HepG2 (cell line): Measurements from ENCODE around the gene TAF1B. TPM values are rescaled to one million over a fixed set of nuclear protein-coding genes. Genes with fewer than 3 reads are reported as not detected.
A peak's percentile ranks its signal among the peaks of the same experiment; 100 is the strongest.

Experiments used
- ATAC-seq: fragments of 200-7000 bp; cut with Tn5 transposase; 3 replicates; pipeline ENCODE4 v1.9.1; 2020; ENCODE audit warnings: mild to moderate bottlenecking, moderate library complexity
- BruUV-seq: library from RNA; stranded (reverse); fragments of 400-500 nt; replicated peaks from 2 replicates; lab custom pipeline; 2021; lab: Mats Ljungman, UMichigan
- CTCF ChIA-PET: fragments of 300-600 bp; formaldehyde crosslinking; extraction: SDS; loops from one replicate; lab custom pipeline; 2021; ENCODE audit warnings: low total read pairs, inconsistent platforms, low intra/inter-chr PET ratio; lab: Yijun Ruan, JAX
- POLR2A ChIA-PET: fragments of 350-600 bp; sonication (Branson Sonifier 250); formaldehyde crosslinking; loops from one replicate; lab custom pipeline; 2020; ENCODE audit warnings: antibody characterized with exemption, inconsistent platforms; lab: Yijun Ruan, JAX
- DNase-seq: peaks from one replicate; pipeline ENCODE4 v3.0.0-alpha.2; 2015; ENCODE audit warnings: low spot score
- FAIRE-seq: peaks from 3 replicates; lab custom pipeline; 2011; peaks lifted over from hg19 to GRCh38; lab: Jason Lieb, UNC
- H2AFZ ChIP-seq: one replicate; pipeline ENCODE4 v1.6.1; 2011; ENCODE audit warnings: low read length, inconsistent platforms
- H3K27ac ChIP-seq: fragments of 300-600 bp; 3 replicates; pipeline ENCODE4 v1.8.0; 2011; ENCODE audit warnings: mixed run types, mild to moderate bottlenecking, mixed read lengths, low read length, inconsistent platforms; ENCODE audit not compliant: insufficient read depth; ENCODE audit errors: extremely low read length
- H3K27me3 ChIP-seq, 2 experiments: fragments of 200-600 bp in 1 of 2; 2 replicates in 1 of 2; 3 replicates in 1 of 2; pipeline versions ENCODE4 v1.6.0 to v1.8.0; 2011; ENCODE audit warnings: low read length in 2 of 2, mild to moderate bottlenecking in 2 of 2, moderate library complexity in 2 of 2, inconsistent platforms in 1 of 2; ENCODE audit not compliant: insufficient read depth in 2 of 2, control insufficient read depth in 1 of 2
- H3K36me3 ChIP-seq, 2 experiments: fragments of 200-600 bp in 1 of 2; replicated peaks in 1 of 2; 2 replicates in 1 of 2; 3 replicates in 1 of 2; pipeline versions ENCODE4 v1.5.1 to v1.8.0; 2011; ENCODE audit warnings: low read length in 2 of 2, inconsistent platforms in 1 of 2; ENCODE audit not compliant: insufficient read depth in 2 of 2, control insufficient read depth in 1 of 2
- H3K4me1 ChIP-seq: 2 replicates; pipeline ENCODE4 v1.5.1; 2012; ENCODE audit warnings: low read length, inconsistent platforms; ENCODE audit not compliant: insufficient read depth
- H3K4me2 ChIP-seq: 2 replicates; pipeline ENCODE4 v1.6.0; 2011; ENCODE audit warnings: low read depth, low read length, inconsistent platforms
- H3K4me3 ChIP-seq, 3 experiments: fragments of 200-600 bp in 1 of 3; sonication (generic), shearing (Covaris generic) in 1 of 3; replicated peaks in 1 of 3; 2 replicates each; pipeline ENCODE4 v1.5.1; 2011 to 2016; ENCODE audit warnings: low read length in 3 of 3, inconsistent platforms in 2 of 3, low read depth in 2 of 3, mild to moderate bottlenecking in 2 of 3, control low read depth in 1 of 3, mixed read lengths in 1 of 3; ENCODE audit not compliant: insufficient read depth in 1 of 3
- H3K79me2 ChIP-seq: one replicate; pipeline ENCODE4 v1.6.1; 2011; ENCODE audit warnings: low read length, inconsistent platforms; ENCODE audit not compliant: insufficient read depth
- H3K9ac ChIP-seq: 2 replicates; pipeline ENCODE4 v1.6.0; 2011; ENCODE audit warnings: mild to moderate bottlenecking, low read depth, low read length, inconsistent platforms; ENCODE audit not compliant: insufficient read depth
- H3K9me3 ChIP-seq: 2 replicates; pipeline ENCODE4 v1.5.1; 2012; ENCODE audit warnings: mild to moderate bottlenecking, low read length
- H4K20me1 ChIP-seq: 2 replicates; pipeline ENCODE4 v1.6.0; 2011; ENCODE audit warnings: inconsistent platforms, mild to moderate bottlenecking, low read length, moderate library complexity; ENCODE audit not compliant: insufficient read depth
- IKZF1 ChIP-seq: fragments of 450-650 bp; IDR thresholded peaks from 2 replicates; pipeline ENCODE4 v1.7.1; 2016
- PRDM15 ChIP-seq: sonication (generic); formaldehyde crosslinking; IDR thresholded peaks from 2 replicates; pipeline ENCODE4 v1.4.0; 2020; ENCODE audit warnings: missing genetic modification reagents
- ZKSCAN8 ChIP-seq: IDR thresholded peaks from 2 replicates; pipeline ENCODE4 v1.6.1; 2016; ENCODE audit warnings: borderline replicate concordance, missing genetic modification reagents, missing compliant biosample characterization
- ZNF280B ChIP-seq: sonication (generic); formaldehyde crosslinking; IDR thresholded peaks from 2 replicates; pipeline ENCODE4 v1.5.0; 2020; ENCODE audit warnings: missing genetic modification reagents, mild to moderate bottlenecking, borderline replicate concordance
- ZNF407 ChIP-seq: sonication (generic); formaldehyde crosslinking; IDR thresholded peaks from one replicate; pipeline ENCODE4 v1.5.1; 2020; ENCODE audit warnings: mild to moderate bottlenecking, missing genetic modification reagents; ENCODE audit errors: not compliant biosample characterization
- ZNF768 ChIP-seq: sonication (generic); formaldehyde crosslinking; IDR thresholded peaks from 2 replicates; pipeline ENCODE4 v1.4.0; 2020; ENCODE audit warnings: missing genetic modification reagents
- ZNF883 ChIP-seq: sonication (generic); formaldehyde crosslinking; IDR thresholded peaks from 2 replicates; pipeline ENCODE4 v1.5.1; 2020; ENCODE audit warnings: mild to moderate bottlenecking, missing genetic modification reagents; ENCODE audit errors: not compliant biosample characterization
- ZNF891 ChIP-seq: sonication (generic); formaldehyde crosslinking; IDR thresholded peaks from 2 replicates; pipeline ENCODE4 v1.5.0; 2020; ENCODE audit warnings: mild to moderate bottlenecking, missing genetic modification reagents
- WGBS: methylation state at CpG from one replicate; pipeline ENCODE4 v1.1.6; 2017; ENCODE audit warnings: low lambda C conversion rate; 5-methylcytosine and 5-hydroxymethylcytosine counted together
- in situ Hi-C: cut with HindIII; loops from 2 replicates; pipeline ENCODE4 v1.10.0; 2017; ENCODE audit warnings: low pct_unique_long_range_greater_than_20kb; ENCODE audit not compliant: extremely low pct_ligation_motif_present
- intact Hi-C: fragments of 100-400 bp; cut with micrococcal nuclease; formaldehyde crosslinking; loops from one replicate; pipeline ENCODE4 v1.10.0; 2022; ENCODE audit not compliant: unreplicated experiment
- polyA plus RNA-seq, 8 experiments: library from polyadenylated mRNA; depleted of rRNA in 3 of 8; stranded (reverse) in 7 of 8; unstranded in 1 of 8; fragments of >200 nt; fragmentation: Illumina TruSeq in 4 of 8; extraction: Trizol in 4 of 8; gene quantifications; 2 replicates each; pipeline versions ENCODE4 v1.2.1 to v1.2.3, GENCODE V29; 2011 to 2016; ENCODE audit warnings: low read depth in 4 of 8, missing spikeins in 1 of 8, mixed read lengths in 1 of 8; ENCODE audit not compliant: insufficient read depth in 1 of 8
- total RNA-seq, 5 experiments: library from RNA; depleted of rRNA; stranded (reverse); fragments of >200 nt; fragmentation: Illumina TruSeq; extraction: Trizol; gene quantifications; 2 replicates each; pipeline ENCODE4 v1.2.3, GENCODE V29; 2016; ENCODE audit warnings: low read depth in 1 of 5

The TAF1B gene
- total and polyA plus RNA-seq, 2 of the 13 experiments (the other 11 are each of a cell fraction or from before 2014, with no cell fraction given), result 13.3 to 27.7 TPM

GRCh38 chr2:9802576-9802993, 40.7 kb upstream of the TAF1B start:
- FAIRE-seq (no peak), ATAC-seq (no peak), DNase-seq (no peak)
- Histone ChIP-seq H3K4me2 (peak overlapping the region; percentile 41; the same call in 1 of the 2 replicates), H3K9me3 (no peaks in the 10 kb centered on the region), H4K20me1 (no peaks in the 10 kb centered on the region), H2AFZ (no peak overlapping the region), H3K9ac (no peak overlapping the region), H3K27me3 (peaks cover 6 to 53% of the 10 kb centered on the region in 2 experiments; a peak in 4 of 5 replicates), H3K79me2 (no peaks in the 10 kb centered on the region), H3K36me3 (no peaks in the 10 kb centered on the region), H3K27ac (no peak overlapping the region), H3K4me1 (peaks cover 64% of the 10 kb centered on the region), H3K4me3 (no peak overlapping the region)
- in situ Hi-C loops, result loop anchor here (25.0 kb wide), 1 partner anchor 635 kb away; the partner anchor contains the start of gene ODC1
- ChIA-PET POLR2A (no interaction called here), CTCF (no interaction called here)
- WGBS, result 41% methylated on average over 8 of the region's 8 CpGs
- intact Hi-C loops, result no loop called here
- no TSS peak for BruUV-seq
- TF ChIP-seq ZNF768 (peak; percentile 80), ZNF883 (peak; percentile 50), ZKSCAN8 (CRISPR knock-in tag) (no peak), ZNF407 (CRISPR knock-in tag) (peak; percentile 42), ZNF891 (CRISPR knock-in tag) (peak; percentile 70), ZNF280B (CRISPR knock-in tag) (0 out of 2 replicates have a peak, but pooled peaks have one; percentile 53), IKZF1 (no peak), PRDM15 (CRISPR knock-in tag) (no peak)
